Epidermal melanocyte (primary cell): ENCODE data around the gene PAIP2.
A peak's percentile ranks its signal among the peaks of the same experiment; 100 is the strongest.
"Not testable (repeated sequence)": the region's sequence is repeated elsewhere in the genome, so short reads cannot be mapped to it uniquely, and the experiment has no call there.

Experiments
- DNase-seq: peaks from one replicate; pipeline ENCODE4 v3.0.0; 2011; ENCODE audit warnings: low spot score; ENCODE audit not compliant: insufficient read length

Gene PAIP2

DNA sequence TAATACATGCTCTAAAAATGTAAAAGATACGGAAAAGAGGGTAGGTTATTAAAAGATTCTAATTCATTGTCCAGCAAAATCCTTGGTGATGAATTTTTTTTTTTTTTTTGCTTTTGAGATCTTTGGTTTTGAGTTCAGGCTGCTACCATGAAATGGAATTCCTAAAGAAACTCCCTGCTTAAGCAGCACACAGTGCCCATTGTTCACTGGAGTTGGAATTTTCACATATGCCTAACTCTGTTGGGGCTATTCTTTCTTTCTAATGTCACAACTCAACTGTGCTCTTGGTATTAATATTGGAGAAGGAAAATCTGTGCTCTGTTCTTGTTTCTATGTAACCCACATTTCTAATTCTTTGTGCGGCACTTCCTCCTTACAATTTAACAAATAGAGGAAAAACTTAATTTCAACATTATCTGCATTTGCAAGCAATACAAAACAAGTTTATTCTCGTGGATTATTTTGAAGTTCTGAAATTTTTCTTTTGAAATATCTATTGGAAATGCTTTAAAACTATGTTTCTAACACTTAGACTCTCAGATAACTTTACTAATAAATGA lies 26.5 kb upstream of the PAIP2 start:
- peak; percentile 21 for DNase-seq

DNA sequence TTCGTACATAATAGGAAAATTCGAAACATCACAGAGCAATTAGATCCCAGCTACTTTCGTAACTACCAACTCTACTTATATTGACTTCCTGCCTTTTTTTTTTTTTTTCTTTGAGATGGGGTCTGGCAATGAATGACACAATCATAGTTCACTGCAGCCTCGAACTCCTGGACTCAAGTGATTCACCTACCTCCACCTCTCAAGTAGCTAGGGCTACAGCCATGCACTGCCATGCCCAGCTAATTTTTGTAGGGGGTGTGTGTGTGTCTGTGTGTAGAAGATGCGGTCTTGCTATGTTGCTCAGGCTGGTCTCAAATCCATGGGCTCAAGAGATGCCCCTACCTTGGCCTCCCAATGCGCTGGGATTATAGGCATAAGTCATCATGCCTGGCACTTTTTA lies 5.8 kb upstream of the PAIP2 start:
- no peak for DNase-seq

DNA sequence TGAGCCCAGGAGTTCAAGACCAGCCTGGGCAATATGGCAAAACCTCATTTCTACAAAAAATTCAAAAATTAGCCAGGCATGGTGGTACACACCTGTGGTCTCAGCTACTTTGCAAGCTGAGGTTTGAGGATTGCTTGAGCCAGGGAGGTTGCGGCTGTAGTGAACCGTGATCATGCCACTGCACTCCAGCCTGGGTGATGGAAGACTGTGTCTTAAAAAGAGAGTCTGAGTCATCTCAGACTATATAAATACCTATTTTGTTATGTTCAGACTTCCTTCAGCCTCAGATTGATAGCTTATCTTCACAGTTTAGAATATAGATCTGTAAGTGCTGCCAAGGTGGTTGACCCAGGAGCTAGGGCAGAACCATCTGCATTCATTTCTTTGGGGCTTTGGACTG lies 1.6 kb upstream of the PAIP2 start:
- DNase-seq = no peak

DNA sequence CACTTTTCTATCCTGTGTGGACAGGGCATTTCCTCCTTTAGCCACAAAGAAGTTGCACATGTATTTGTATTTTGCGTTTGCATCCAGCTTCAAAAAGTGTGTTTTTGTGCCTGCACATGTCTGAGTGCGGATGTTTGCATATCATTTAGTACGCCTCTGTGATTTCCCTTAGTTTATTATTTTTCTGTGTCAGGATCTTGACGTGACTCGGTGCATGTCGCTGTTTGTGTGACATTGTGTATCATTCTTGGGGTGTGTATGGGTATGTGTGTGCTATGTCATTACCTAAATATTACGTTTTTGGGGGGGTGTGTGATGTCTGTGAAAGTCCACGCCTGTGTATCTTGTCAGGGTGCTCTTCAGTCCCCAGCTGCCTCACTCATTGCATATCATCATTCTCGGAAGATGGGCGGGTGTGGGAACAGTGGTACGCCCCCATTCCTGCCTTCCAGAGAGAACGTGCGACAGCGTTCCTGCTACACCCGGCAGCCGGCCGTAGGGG lies 416 bp upstream of the PAIP2 start:
- no peak for DNase-seq

DNA sequence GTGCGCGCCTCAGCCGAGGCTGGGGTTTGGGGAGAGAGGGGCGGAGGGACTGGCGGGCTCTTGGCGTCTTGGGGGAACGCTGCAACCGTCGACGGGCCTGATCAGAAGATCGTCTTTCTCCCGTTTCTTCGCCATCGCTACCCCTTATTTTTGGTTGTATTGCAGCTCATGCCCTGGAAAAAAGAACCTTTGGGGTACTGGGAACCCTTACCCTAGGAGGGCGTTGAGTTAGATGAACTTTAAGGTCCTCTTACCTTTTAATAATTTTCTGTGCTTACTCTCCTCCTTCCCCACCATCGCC lies 719 bp downstream of the PAIP2 start:
- DNase-seq = no peak

DNA sequence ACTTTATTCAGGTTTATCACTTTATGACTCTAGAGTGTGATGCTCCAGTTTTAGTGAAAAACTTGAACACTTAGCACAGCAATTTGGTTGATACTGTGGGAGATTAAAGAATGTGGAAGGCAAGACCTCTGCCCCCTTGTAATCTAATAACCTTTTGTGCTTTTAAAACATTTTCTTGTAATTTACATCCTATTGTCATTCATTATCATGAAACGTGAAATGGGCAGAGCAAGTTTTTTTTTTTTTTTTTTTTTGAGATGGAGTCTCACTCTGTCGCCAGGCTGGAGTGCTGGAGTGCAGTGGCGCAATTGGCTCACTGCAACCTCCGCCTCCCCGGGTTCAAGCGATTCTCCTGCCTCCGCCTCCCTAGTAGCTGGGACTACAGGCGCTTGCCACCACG lies 1.8 kb downstream of the PAIP2 start:
- DNase-seq = no peak

DNA sequence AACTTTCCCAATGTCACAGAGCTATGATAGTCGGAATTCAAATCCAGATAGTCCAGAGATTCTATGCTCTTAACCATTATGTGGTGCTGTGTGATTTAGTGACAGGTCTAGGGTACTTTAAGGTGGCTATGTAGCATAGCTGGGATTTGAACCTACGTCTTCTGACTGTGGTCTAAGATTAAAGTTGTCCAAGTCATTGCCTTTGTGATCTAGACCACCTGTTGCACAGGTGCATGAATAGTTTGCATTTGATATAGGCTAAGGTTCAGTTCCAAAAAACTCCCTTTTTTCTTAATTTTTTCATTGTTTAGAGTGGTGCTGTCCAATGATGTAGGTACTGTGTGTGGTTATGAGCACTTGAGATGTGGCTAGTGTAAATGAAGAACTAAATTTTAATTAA lies 2.5 kb downstream of the PAIP2 start:
- no peak for DNase-seq

DNA sequence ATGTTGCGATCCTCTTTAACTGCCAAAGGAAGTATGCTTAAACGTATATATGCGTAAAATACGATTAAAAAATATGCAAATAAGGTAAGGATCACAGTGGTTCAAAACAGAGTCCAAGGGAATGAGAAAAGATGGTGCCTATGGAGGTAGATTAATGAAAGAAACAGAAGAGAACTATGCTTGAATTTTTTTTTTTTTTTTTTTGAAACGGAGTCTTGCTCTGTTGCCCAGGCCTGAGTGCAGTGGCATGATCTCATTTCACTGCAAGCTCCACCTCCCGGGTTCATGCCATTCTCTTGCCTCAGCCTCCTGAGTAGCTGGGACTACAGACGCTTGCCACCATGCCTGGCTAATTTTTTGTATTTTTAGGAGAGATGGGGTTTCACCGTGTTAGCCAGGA lies 3.8 kb downstream of the PAIP2 start:
- not testable (repeated sequence) for DNase-seq

DNA sequence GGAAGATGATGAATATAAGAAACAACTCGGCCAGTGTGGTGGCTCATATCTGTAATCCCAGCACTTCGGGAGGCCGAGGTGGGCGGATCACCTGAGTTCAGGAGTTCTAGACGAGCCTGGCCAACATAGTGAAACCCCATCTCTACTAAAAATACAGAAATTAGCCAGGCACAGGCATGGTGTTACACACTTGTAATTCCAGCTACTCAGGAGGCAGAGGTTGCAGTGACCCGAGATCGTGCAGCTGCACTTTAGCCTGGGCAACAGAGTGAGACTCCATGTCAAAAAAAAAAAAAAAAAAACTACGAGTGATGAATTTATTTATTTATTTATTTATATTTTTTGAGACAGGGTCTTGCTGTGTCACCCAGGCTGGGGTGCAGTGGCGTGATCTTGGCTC lies 6.2 kb downstream of the PAIP2 start:
- not testable (repeated sequence) for DNase-seq

DNA sequence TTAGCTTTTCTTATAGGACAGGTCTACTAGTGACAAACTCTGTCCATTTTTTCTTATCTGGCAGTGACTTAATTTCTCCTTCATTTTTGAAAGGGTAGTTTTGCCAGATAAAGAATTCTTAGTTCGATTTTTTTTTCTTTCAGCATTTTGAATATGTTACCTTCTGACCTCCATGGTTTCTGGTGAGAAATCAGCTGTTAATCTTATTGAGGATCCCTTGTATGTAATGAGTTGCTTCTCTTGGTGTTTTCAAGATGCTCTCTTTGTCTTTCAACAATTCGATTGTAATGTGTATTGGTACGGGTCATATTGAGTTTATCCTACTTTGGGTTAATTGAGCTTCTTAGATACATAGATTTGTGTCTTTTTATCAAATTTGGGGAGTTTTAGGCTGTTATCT lies 12.5 kb downstream of the PAIP2 start:
- no peak for DNase-seq

DNA sequence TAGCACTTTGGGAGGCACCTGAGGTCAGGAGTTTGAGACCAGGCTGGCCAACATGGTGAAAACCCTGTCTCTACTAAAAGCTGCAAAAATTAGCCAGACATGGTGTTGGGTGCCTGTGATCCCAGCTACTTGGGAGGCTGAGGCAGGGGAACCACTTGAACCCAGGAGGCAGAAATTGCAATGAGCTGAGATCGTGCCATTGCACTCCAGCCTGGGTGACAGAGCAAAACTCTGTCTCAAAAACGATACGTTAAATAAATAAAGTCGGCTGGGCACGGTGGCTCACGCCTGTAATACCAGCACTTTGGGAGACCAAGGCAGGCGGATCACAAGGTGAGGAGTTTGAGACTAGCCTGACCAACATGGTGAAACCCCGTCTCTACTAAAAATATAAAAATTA lies 14.2 kb downstream of the PAIP2 start:
- DNase-seq = not testable (repeated sequence)

DNA sequence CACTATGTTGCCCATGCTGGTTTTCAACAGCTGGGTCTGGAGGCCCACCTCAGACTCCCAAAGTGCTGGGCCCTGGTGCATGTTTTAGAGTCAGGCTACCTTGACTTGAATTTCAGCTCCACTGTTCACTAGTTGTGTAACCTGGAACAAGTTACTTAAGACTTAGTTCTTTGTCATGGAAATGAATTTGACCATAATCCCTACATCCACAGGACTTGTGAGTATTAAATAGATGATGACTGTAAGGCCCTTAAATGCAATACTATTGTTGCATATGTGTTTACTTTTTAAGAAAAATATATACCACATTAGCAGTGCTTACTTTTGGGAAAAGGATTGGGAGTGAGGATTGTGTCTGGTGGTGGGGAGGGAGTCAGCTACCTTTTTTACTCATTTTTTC lies 16.4 kb downstream of the PAIP2 start:
- no peak for DNase-seq

DNA sequence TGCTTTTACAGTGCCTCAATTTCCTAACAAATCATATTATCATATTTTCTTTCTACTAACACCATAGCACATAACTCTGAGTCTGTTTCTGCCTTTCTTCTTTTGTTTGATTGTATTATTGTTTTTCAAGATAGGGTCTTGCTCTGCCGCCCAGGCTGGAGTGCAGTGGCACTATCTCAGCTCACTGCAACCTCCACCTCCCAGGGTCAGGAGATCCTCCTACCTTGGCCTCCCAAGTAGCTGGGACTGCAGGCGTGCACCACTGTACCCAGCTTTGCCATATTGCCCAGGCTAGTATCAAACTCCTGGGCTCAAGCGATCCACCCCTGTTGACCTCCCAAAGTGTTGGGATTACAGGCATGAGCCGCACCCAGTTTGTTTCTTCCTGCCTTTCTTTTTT lies 18.7 kb downstream of the PAIP2 start:
- no peak for DNase-seq

DNA sequence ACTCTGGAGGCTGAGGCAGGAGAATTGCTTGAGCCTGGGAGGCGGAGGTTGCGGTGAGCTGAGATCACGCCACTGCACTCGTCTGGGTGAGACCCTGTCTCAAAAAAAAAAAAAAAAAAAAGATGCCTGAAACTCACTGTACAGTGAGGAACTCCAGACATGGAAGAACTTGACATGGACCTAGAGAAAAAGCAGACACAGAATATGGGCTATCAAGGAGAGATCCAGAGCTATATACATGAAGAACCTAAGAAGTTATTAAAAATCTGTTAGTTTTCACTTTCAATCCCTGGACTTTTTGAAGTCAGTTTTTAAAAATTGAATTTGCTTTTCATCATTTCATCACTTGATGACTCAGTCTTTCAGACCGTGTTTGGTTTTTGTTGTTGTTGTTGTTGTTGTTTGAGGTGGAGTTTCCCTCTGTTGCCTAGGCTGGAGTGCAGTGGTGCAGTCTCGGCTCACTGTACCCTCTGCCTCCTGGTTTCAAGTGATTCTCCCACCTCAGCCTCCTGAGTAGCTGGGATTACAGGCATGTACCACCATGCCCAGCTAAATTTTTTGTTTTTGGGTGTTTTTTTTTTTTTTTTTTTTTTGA lies 20.3 kb downstream of the PAIP2 start:
- DNase-seq = no peak

DNA sequence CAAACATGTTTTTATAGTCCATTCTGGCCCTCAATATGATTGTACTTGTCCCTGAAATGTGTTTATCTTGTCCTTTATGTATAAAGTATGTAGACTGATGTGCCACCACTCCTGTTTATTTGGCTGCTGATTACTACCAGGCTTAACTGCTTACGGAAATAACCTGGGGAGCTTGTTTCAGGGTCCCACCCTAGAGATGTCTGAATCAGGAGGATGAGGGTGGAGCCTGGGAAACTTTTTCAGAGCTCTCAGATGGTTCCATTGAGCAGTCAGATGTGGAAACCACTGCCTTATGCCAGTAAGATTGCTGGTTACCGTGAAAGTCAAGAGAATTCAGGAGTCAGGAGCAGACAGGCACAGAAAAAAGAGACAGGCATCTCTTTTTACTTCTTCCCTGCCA lies 22.3 kb downstream of the PAIP2 start:
- DNase-seq = no peak

DNA sequence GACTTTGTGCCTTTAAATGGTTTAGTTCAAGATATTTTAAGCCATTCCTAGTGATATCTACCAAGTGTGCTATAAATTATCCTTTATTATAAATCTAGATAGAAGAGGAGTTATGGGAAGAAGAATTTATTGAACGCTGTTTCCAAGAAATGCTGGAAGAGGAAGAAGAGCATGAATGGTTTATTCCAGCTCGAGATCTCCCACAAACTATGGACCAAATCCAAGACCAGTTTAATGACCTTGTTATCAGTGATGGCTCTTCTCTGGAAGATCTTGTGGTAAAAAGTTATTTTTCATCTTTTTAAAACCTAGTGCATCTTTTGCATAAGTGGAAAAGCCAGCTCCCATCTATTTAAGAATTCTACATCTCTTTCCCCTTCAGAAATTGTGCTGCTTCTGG lies 22.8 kb downstream of the PAIP2 start:
- no peak for DNase-seq

DNA sequence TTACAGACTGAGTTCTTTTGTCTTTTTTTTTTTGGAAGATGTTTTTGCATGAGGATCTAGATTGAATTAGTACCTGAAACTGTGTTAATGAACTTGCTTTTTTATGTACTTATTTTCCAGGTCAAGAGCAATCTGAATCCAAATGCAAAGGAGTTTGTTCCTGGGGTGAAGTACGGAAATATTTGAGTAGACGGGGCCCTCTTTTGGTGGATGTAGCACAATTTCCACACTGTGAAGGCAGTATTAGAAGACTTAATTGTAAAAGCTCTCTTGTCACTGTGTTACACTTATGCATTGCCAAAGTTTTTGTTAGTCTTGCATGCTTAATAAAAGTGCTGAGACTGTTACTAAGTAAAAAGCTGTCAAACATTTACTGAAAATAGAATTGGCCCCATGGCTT lies 27.0 kb downstream of the PAIP2 start:
- DNase-seq = no peak

DNA sequence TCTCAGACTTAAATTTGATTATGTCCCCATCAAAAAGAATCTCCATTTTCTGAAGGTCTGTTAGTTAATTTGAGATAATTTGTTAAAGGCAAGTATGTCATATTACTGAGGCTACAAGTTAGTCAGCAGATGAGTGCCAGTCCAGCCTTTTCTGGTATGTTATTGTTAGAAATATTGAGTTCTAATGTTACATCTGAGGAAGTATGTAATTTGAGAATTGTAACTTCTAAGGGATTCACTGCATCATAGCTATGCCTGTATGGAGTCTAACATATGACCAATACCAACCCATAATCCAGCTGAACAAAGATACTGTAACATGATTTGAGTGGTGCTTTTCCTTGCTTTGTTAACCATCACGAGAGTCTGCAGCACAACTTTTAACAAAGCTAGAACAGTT lies 27.5 kb downstream of the PAIP2 start:
- no peak for DNase-seq

DNA sequence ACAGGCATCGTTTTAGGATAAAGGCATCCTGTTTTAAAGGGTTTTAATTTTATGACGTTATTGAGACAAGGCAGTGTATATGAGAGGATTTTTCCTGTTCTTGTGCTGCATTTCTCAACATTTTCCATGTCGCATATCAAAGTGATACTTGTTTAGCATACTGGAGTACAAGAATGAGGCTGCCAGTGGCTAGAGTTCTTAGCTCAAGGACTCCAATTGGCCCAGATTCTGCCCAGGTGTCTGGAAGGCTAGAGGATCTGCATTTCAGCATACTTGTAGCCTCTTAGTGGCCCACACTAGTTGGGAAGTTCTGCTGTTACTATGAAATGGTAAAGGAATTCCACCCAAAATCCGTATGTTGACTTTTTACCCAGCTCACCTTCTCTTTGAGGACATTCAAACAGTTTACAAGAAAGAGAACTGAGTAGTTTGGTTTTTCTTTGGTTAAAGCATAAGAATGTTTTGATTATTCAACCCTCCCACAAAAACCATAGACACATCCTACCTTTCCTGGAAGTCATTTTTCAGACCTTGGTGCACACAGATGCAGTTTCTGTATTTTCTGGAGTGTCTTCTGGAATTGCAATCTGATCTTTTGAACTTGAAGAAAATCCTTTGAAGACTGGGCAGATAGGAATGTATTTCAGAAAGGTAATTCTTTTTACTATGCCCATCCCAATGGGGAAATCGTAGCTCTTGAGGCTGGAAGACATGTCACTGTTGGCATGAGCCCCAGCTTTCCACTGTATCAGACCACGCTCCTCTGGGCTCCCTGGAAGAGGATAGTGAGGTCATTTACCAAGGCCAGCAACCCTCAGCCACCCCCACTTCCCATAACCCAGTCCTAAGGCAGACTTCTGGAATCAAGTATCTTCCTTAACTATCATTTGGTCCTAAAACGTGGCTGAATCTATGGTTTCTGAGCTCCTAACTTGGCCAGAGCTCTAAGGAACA lies 30.1 kb downstream of the PAIP2 start:
- no peak for DNase-seq

DNA sequence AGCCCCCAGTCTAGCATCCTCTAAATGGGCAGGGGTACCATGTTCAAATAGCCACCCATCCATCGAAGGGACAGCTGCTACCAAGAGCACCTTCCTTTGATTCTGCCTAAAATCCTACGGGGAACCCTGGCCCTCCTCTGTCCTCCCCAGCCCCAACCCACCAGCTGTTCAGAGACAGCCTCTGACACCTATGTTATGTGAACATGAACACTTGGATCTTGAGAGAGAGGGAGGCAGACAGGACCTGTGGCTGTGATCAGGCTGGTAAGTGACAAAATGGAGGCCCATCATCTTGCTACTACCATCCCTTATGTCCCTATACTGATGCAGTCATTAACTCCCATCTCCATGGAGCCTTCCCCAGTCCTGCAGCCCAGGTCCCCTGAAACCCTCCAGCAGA lies 33.3 kb downstream of the PAIP2 start:
- no peak for DNase-seq

DNA sequence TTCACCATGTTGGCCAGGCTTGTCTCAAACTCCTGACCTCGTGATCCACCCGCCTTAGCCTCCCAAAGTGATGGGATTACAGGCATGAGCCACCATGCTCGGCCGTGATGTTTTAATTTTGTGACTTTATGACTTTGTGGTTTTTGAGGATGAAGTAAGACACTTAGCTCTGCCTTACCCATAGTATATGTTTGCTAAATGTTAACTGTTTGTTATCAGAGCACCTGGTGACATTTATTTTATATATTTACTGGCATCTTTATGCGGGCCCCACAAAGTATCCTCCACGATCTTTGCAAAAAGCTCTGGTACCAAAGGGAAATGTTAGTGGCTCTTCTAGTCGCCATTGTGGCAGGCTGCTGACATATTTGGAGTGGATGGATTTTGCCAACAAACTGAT lies 34.7 kb downstream of the PAIP2 start:
- no peak for DNase-seq

DNA sequence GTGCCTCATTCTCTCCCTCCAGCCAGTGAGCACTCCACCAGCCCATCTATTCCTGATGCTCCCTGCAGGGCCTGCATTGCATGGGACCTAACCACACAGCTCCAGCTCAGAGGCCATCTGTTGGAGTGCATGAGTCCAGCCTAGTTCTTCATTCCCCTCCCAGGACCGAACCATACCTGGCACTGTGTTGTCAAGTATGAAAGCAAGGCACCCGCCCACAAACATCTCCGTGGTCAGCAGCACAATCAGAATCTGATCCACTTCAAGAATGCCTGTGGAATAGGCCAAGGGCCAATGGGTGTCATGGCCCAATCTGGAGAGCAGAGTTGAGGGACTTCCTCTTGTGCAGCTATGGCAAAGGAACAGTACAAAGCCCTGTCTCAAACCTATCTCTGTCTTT lies 35.6 kb downstream of the PAIP2 start:
- no peak for DNase-seq
